Activated T-cell treated with anti-CD3 and anti-CD28 coated beads for 48 hours (primary cell): ENCODE data around the gene NHERF1.

Experiments used
- DNase-seq: peaks from one replicate; pipeline ENCODE4 v3.0.0-alpha.2; 2020; ENCODE audit warnings: low read depth

Gene NHERF1

GRCh38 chr17:74810699-74811485 is 62.5 kb downstream of the NHERF1 start:
- DNase-seq: no peak

GRCh38 chr17:74812109-74813009 is 63.9 kb downstream of the NHERF1 start:
- no peak for DNase-seq

GRCh38 chr17:74814453-74814852 is 66.0 kb downstream of the NHERF1 start:
- no peak for DNase-seq

- DNase-seq: no peak
Measured at GRCh38 chr17:74815067-74815466, 66.6 kb downstream of the NHERF1 start.

DNA sequence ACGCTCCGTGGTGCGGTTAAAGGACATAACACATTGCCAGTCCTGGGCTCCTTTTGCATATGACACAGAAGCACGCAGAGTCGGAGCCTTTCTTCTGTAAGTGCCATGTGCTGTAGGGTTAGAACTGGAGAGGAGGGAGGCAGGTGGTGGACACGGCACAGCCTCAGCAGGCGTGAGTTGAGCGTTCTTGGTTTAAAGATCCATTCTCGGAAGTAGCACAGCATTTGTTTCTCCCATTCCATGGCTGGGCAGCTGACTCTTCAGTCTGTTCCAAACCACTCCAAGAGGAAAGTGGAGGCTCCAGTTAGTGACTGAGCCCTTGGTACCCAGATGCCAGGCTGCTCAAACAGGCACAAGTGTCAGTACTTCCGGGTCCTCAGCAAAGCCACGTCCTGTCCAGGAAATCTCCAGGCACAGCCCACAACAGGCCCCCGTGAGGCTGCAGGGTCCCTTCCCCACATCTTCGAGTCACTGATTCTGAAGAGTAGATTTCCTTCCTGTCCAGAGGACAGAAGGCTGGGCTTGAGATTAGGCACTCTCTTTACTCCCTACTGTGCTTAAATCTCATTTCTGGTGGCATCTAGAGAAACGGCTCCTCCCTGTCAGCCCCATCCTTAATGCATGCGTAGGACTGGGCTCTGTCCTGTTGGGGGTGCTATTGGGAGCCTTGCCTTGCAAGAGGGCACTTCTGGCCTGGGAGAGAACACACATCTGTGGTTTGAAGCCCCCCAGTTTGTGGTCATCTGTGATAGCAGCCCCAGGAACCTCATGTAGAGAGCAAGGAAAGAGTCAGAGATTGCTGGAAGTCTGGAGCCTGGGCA is 67.3 kb downstream of the NHERF1 start:
- no peak for DNase-seq

DNA sequence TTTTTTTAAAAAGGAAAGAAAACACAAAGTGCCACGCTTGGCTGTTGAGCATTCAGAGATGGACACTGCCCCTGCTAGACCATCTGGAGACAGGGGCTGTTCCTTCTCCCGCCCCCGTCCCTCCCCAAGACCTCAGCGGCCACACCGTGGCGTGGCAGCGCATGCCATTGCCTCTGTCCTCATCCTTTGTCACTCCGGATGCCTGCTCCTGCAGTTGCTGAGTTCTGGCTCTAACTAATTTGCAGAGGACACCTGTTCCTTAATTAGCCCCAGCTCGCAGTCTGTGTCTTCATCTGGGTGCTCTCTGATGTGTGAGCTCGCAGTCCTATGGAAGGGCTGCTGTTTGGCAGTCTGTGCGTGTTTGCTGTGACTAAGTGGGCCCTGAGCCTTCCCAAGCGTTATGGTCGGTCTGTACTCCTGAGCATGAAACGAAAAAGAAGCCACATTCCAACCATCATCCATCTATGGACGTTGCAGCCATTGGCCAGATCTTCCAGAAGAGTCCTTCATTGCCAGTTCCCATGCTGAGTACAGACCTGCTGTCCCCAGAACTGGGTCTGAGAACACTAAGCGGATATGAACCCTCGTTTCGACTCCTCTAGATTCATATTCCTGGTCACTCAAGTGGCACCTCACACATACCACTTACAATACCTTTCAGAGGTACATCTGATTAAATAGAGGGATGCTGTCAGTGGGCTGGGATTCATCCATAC is 68.6 kb downstream of the NHERF1 start:
- DNase-seq: no peak

- DNase-seq: no peak
Measured at GRCh38 chr17:74818291-74818938, 70.0 kb downstream of the NHERF1 start.
